Naive thymus-derived CD4-positive, alpha-beta T cell (primary cell): ENCODE results near the gene SNED1. TPM values are rescaled to one million over a fixed set of nuclear protein-coding genes. Genes with fewer than 3 reads are reported as not detected.
"Not testable (repeated sequence)": the region's sequence is repeated elsewhere in the genome, so short reads cannot be mapped to it uniquely, and the experiment has no call there.

ENCODE experiments used
- ATAC-seq: fragments of 150-1000 bp; cut with Tn5 transposase; 2 replicates; pipeline ENCODE4 v1.10.0; 2021; ENCODE audit warnings: mild to moderate bottlenecking, moderate library complexity
- CTCF ChIA-PET: fragments of 350-600 bp; sonication (Branson Sonifier 250); formaldehyde crosslinking; loops from one replicate; lab custom pipeline; 2021; ENCODE audit warnings: antibody characterized with exemption; lab: Charles Lee
- POLR2A ChIA-PET: fragments of 350-600 bp; sonication (Branson Sonifier 250); formaldehyde crosslinking; loops from one replicate; lab custom pipeline; 2021; ENCODE audit warnings: antibody characterized with exemption, inconsistent platforms; lab: Charles Lee
- DNase-seq, 9 donors: peaks; one replicate each; pipeline versions ENCODE4 v3.0.0 to v3.0.0-alpha.2; 2020 to 2022; ENCODE audit warnings: mixed read lengths in 1 of 9
- H3K27ac ChIP-seq: one replicate; pipeline ENCODE4 v1.7.0; 2013; ENCODE audit warnings: mild to moderate bottlenecking, low read depth, low read length, moderate library complexity
- H3K27me3 ChIP-seq, 2 donors: one replicate each; pipeline ENCODE4 v1.7.0; 2013; ENCODE audit warnings: low read length in 2 of 2, mild to moderate bottlenecking in 2 of 2, moderate library complexity in 2 of 2; ENCODE audit not compliant: control insufficient read depth in 2 of 2, insufficient read depth in 2 of 2
- H3K36me3 ChIP-seq, 3 experiments: 1 replicate in 2 of 3; 2 replicates in 1 of 3; pipeline ENCODE4 v1.7.0; 2013; ENCODE audit warnings: low read length in 3 of 3, mild to moderate bottlenecking in 3 of 3, moderate library complexity in 1 of 3; ENCODE audit not compliant: insufficient read depth in 3 of 3, control insufficient read depth in 2 of 3
- H3K4me1 ChIP-seq, 2 donors: one replicate each; pipeline ENCODE4 v1.7.0; 2013; ENCODE audit warnings: low read length in 2 of 2, mild to moderate bottlenecking in 2 of 2, moderate library complexity in 1 of 2; ENCODE audit not compliant: control insufficient read depth in 2 of 2, insufficient read depth in 2 of 2
- H3K4me3 ChIP-seq: 2 replicates; pipeline ENCODE4 v1.7.0; 2013; ENCODE audit warnings: mild to moderate bottlenecking, low read length
- H3K9me3 ChIP-seq, 3 experiments: 1 replicate in 2 of 3; 2 replicates in 1 of 3; pipeline ENCODE4 v1.7.0; 2013; ENCODE audit warnings: low read length in 3 of 3; ENCODE audit not compliant: control insufficient read depth in 2 of 3
- H3K27ac Mint-ChIP-seq, 9 donors: one replicate each; pipeline ENCODE4 v1.8.0; 2020 to 2022; ENCODE audit warnings: mixed read lengths in 9 of 9, mild to moderate bottlenecking in 8 of 9, moderate library complexity in 5 of 9, inconsistent platforms in 2 of 9
- H3K27me3 Mint-ChIP-seq, 5 donors: one replicate each; pipeline ENCODE4 v1.8.0; 2021 to 2022; ENCODE audit warnings: mixed read lengths in 5 of 5, mild to moderate bottlenecking in 1 of 5
- H3K36me3 Mint-ChIP-seq, 5 donors: one replicate each; pipeline ENCODE4 v1.8.0; 2020 to 2022; ENCODE audit warnings: mixed read lengths in 5 of 5, mild to moderate bottlenecking in 3 of 5, inconsistent platforms in 1 of 5
- H3K4me1 Mint-ChIP-seq, 7 donors: one replicate each; pipeline ENCODE4 v1.8.0; 2020 to 2022; ENCODE audit warnings: mixed read lengths in 7 of 7, mild to moderate bottlenecking in 3 of 7, inconsistent platforms in 1 of 7
- H3K4me3 Mint-ChIP-seq, 10 donors: one replicate each; pipeline ENCODE4 v1.8.0; 2020 to 2022; ENCODE audit warnings: mild to moderate bottlenecking in 10 of 10, mixed read lengths in 10 of 10, moderate library complexity in 6 of 10, inconsistent platforms in 2 of 10
- H3K9me3 Mint-ChIP-seq, 11 donors: one replicate each; pipeline ENCODE4 v1.8.0; 2020 to 2022; ENCODE audit warnings: mixed read lengths in 11 of 11, mild to moderate bottlenecking in 4 of 11, inconsistent platforms in 1 of 11, moderate library complexity in 1 of 11
- intact Hi-C, 2 donors: fragments of 100-400 bp; cut with micrococcal nuclease; formaldehyde crosslinking; loops; one replicate each; pipeline ENCODE4 v1.15.1; 2023
- polyA plus RNA-seq, 2 donors: library from polyadenylated mRNA; unstranded; fragments of 300-500 nt; fragmentation: Illumina TruSeq; gene quantifications; one replicate each; pipeline ENCODE4 v1.2.3, GENCODE V29; 2021
- total RNA-seq, 6 experiments: library from RNA in 5 of 6; stranded (reverse) in 5 of 6; gene quantifications; 1 replicate in 5 of 6; 2 replicates in 1 of 6; pipeline ENCODE4 v1.2.3 and lab custom pipeline; 2021 to 2026

SNED1 gene
- total and polyA plus RNA-seq, 7 experiments from 2014 or later = 1.0 to 120 (median 32.9) TPM

- CTCF ChIA-PET = no interaction called here
- Histone ChIP-seq H3K36me3 (peaks cover 27 to 85% (median 48%) of the 10 kb centered on the region in 3 experiments), H3K9me3 (no peaks in the 10 kb centered on the region), H3K27ac (no peak overlapping the region), H3K27me3 (no peaks in the 10 kb centered on the region), H3K4me1 (peaks cover 14 to 25% of the 10 kb centered on the region in 2 donors), H3K4me3 (no peak overlapping the region)
- POLR2A ChIA-PET = interaction anchor here (1.5 to 7.1 kb wide), 2 partner anchors 15 to 60 kb away, joined by 3 to 145 read pairs; partner anchors contain the start of gene MTERF4
- Mint-ChIP-seq H3K4me1 (peaks cover 10 to 69% (median 48%) of the 10 kb centered on the region in 7 donors), H3K27me3 (no peaks in the 10 kb centered on the region), H3K36me3 (peaks cover 17 to 75% (median 41%) of the 10 kb centered on the region in 5 donors), H3K4me3 (peak overlapping the region in 1 of 10 donors; percentile 45), H3K27ac (peak overlapping the region in 6 of 9 donors; percentile 7 to 67 (median 42)), H3K9me3 (peaks cover 0 to 9% (median 0%) of the 10 kb centered on the region in 11 donors)
- no peak for ATAC-seq
- no peak for DNase-seq
- intact Hi-C loops = loop anchor here in 1 of 2 donors (10.0 kb wide), 1 partner anchor 524 kb away; no protein-coding TSS in a partner anchor
Measured at GRCh38 chr2:241091201-241091600, 92.8 kb downstream of the SNED1 start.

- ATAC-seq = no peak
- H3K4me1 ChIP-seq = peaks cover 21 to 32% of the 10 kb centered on the region in 2 donors
- no peak for DNase-seq
- no peaks in the 10 kb centered on the region for H3K9me3 ChIP-seq
- intact Hi-C loops = loop anchor here in 1 of 2 donors (10.0 kb wide), 1 partner anchor 523 kb away; no protein-coding TSS in a partner anchor
- no peak overlapping the region for H3K27ac ChIP-seq
- Mint-ChIP-seq H3K27me3 (no peaks in the 10 kb centered on the region), H3K4me1 (peaks cover 15 to 73% (median 55%) of the 10 kb centered on the region in 7 donors), H3K36me3 (peaks cover 15 to 75% (median 39%) of the 10 kb centered on the region in 5 donors), H3K27ac (peak overlapping the region in 5 of 9 donors; percentile 7 to 68 (median 48)), H3K9me3 (peaks cover 0 to 9% (median 0%) of the 10 kb centered on the region in 11 donors), H3K4me3 (no peak overlapping the region)
- POLR2A ChIA-PET = interaction anchor here (0.6 to 7.1 kb wide), 3 partner anchors 8 to 59 kb away, joined by 3 to 145 read pairs (median 4); partner anchors contain the start of gene MTERF4
- H3K27me3 ChIP-seq = no peaks in the 10 kb centered on the region
- CTCF ChIA-PET = no interaction called here
- H3K4me3 ChIP-seq = no peak overlapping the region
- peaks cover 23 to 85% (median 46%) of the 10 kb centered on the region in 3 experiments for H3K36me3 ChIP-seq
Measured at GRCh38 chr2:241091734-241092445, 93.5 kb downstream of the SNED1 start.

- H3K36me3 ChIP-seq = peaks cover 20 to 85% (median 48%) of the 10 kb centered on the region in 3 experiments
- ATAC-seq = no peak
- Mint-ChIP-seq H3K27me3 (no peaks in the 10 kb centered on the region), H3K9me3 (peaks cover 0 to 9% (median 0%) of the 10 kb centered on the region in 11 donors), H3K27ac (peak overlapping the region in 7 of 9 donors; percentile 41 to 80 (median 68)), H3K4me3 (no peak overlapping the region), H3K4me1 (peaks cover 22 to 81% (median 63%) of the 10 kb centered on the region in 7 donors), H3K36me3 (peaks cover 17 to 76% (median 44%) of the 10 kb centered on the region in 5 donors)
- DNase-seq = no peak
- CTCF ChIA-PET = interaction anchor here (0.9 kb wide), 1 partner anchor 58 kb away, joined by 3 read pairs; the partner anchor contains the start of gene PPP1R7
- H3K4me3 ChIP-seq = no peak overlapping the region
- H3K4me1 ChIP-seq = peaks cover 28 to 40% of the 10 kb centered on the region in 2 donors
- H3K27ac ChIP-seq = no peak overlapping the region
- POLR2A ChIA-PET = interaction anchor here (0.6 to 7.1 kb wide), 3 partner anchors 9 to 58 kb away, joined by 3 to 145 read pairs (median 4); partner anchors contain the start of gene MTERF4
- no peaks in the 10 kb centered on the region for H3K27me3 ChIP-seq
- intact Hi-C loops = loop anchor here in 1 of 2 donors (10.0 kb wide), 1 partner anchor 522 kb away; no protein-coding TSS in a partner anchor
- H3K9me3 ChIP-seq = no peaks in the 10 kb centered on the region
Measured at GRCh38 chr2:241092677-241093076, 94.3 kb downstream of the SNED1 start.

- H3K9me3 Mint-ChIP-seq, ATAC-seq, H3K4me3 ChIP-seq, H3K4me3 Mint-ChIP-seq, H3K27ac ChIP-seq, H3K9me3 ChIP-seq, DNase-seq, H3K27me3 Mint-ChIP-seq, H3K27me3 ChIP-seq: not testable (repeated sequence)
- intact Hi-C loops = loop anchor here in 1 of 2 donors (10.0 kb wide), 1 partner anchor 522 kb away; no protein-coding TSS in a partner anchor
- peaks cover 17 to 83% (median 43%) of the 10 kb centered on the region in 3 experiments for H3K36me3 ChIP-seq
- H3K4me1 ChIP-seq = peaks cover 28 to 41% of the 10 kb centered on the region in 2 donors
- peaks cover 16 to 75% (median 39%) of the 10 kb centered on the region in 5 donors for H3K36me3 Mint-ChIP-seq
- ChIA-PET CTCF (interaction anchor here (0.9 kb wide), 1 partner anchor 57 kb away, joined by 3 read pairs; the partner anchor contains the start of gene PPP1R7), POLR2A (interaction anchor here (1.2 to 7.1 kb wide), 2 partner anchors 13 kb away, joined by 3 to 145 read pairs; partner anchors contain the start of gene MTERF4)
- peak overlapping the region in 5 of 9 donors; percentile 41 to 68 (median 51) for H3K27ac Mint-ChIP-seq
- peaks cover 27 to 82% (median 69%) of the 10 kb centered on the region in 7 donors for H3K4me1 Mint-ChIP-seq
Measured at GRCh38 chr2:241093133-241093781, 94.8 kb downstream of the SNED1 start.

GRCh38 chr2:241094172-241094571 is 95.8 kb downstream of the SNED1 start:
- Histone ChIP-seq H3K4me3 (no peak overlapping the region), H3K27me3 (no peaks in the 10 kb centered on the region), H3K9me3 (no peaks in the 10 kb centered on the region), H3K36me3 (peaks cover 12 to 80% (median 35%) of the 10 kb centered on the region in 3 experiments), H3K27ac (no peak overlapping the region), H3K4me1 (peaks cover 28 to 43% of the 10 kb centered on the region in 2 donors)
- no peak overlapping the region for H3K4me3 Mint-ChIP-seq
- CTCF ChIA-PET = interaction anchor here (1.0 to 1.8 kb wide), 2 partner anchors 8 to 11 kb away, joined by 4 to 6 read pairs; no protein-coding TSS in a partner anchor
- POLR2A ChIA-PET = interaction anchor here (0.7 to 7.1 kb wide), 6 partner anchors 8 to 197 kb away, joined by 3 to 145 read pairs (median 5); partner anchors contain the start of genes MTERF4, PASK and PPP1R7
- peaks cover 0 to 9% (median 0%) of the 10 kb centered on the region in 11 donors for H3K9me3 Mint-ChIP-seq
- H3K36me3 Mint-ChIP-seq = peaks cover 14 to 77% (median 41%) of the 10 kb centered on the region in 5 donors
- H3K4me1 Mint-ChIP-seq = peaks cover 33 to 83% (median 75%) of the 10 kb centered on the region in 7 donors
- intact Hi-C loops = loop anchor here in 1 of 2 donors (2.0 to 10.0 kb wide), 2 partner anchors 15 to 521 kb away; no protein-coding TSS in a partner anchor
- H3K27ac Mint-ChIP-seq = peak overlapping the region in 6 of 9 donors; percentile 55 to 99 (median 92)
- no peak for ATAC-seq
- no peak for DNase-seq
- H3K27me3 Mint-ChIP-seq = no peaks in the 10 kb centered on the region
